KMS-11 (cell line): ENCODE results near the gene CD274.

Experiments
- H2AFZ ChIP-seq: fragments of 200-600 bp; sonication (generic); 2 replicates; pipeline ENCODE4 v1.6.1; 2016; ENCODE audit warnings: antibody characterized with exemption, mixed run types, low read depth
- H3K27ac ChIP-seq: fragments of 200-600 bp; sonication (generic); 2 replicates; pipeline ENCODE4 v1.6.1; 2016; ENCODE audit warnings: mild to moderate bottlenecking, mixed run types
- H3K27me3 ChIP-seq: fragments of 200-600 bp; sonication (generic); 2 replicates; pipeline ENCODE4 v1.6.1; 2017; ENCODE audit warnings: mild to moderate bottlenecking, low read depth, mixed run types, moderate library complexity; ENCODE audit not compliant: insufficient read depth
- H3K36me3 ChIP-seq: fragments of 200-600 bp; sonication (generic); 2 replicates; pipeline ENCODE4 v1.6.1; 2017; ENCODE audit warnings: mild to moderate bottlenecking, mixed run types; ENCODE audit not compliant: insufficient read depth
- H3K4me1 ChIP-seq: fragments of 200-600 bp; sonication (generic); 2 replicates; pipeline ENCODE4 v1.6.1; 2016; ENCODE audit warnings: mild to moderate bottlenecking, low read depth, mixed run types; ENCODE audit not compliant: poor library complexity, severe bottlenecking
- H3K4me2 ChIP-seq: fragments of 200-600 bp; sonication (generic); 2 replicates; pipeline ENCODE4 v1.7.0; 2016; ENCODE audit warnings: mild to moderate bottlenecking, mixed run types
- H3K4me3 ChIP-seq: fragments of 200-600 bp; sonication (generic); IDR thresholded peaks from 2 replicates; pipeline ENCODE4 v1.6.1; 2017; ENCODE audit warnings: low read depth, low read length, mixed read lengths; ENCODE audit not compliant: insufficient read depth
- H3K79me2 ChIP-seq: fragments of 200-600 bp; sonication (generic); 2 replicates; pipeline ENCODE4 v1.6.1; 2016; ENCODE audit warnings: low read depth, mixed run types; ENCODE audit not compliant: insufficient read depth
- H3K9ac ChIP-seq: fragments of 200-600 bp; sonication (generic); 2 replicates; pipeline ENCODE4 v1.6.1; 2016; ENCODE audit warnings: mild to moderate bottlenecking, mixed run types
- H4K20me1 ChIP-seq: fragments of 200-600 bp; sonication (generic); 2 replicates; pipeline ENCODE4 v1.6.1; 2016; ENCODE audit warnings: mild to moderate bottlenecking, mixed run types; ENCODE audit not compliant: insufficient read depth
- CTCF ChIP-seq: fragments of 200-600 bp; sonication (generic); conservative IDR thresholded peaks from 2 replicates; pipeline ENCODE4 v1.6.1; 2017; ENCODE audit warnings: low read depth, mild to moderate bottlenecking, antibody characterized with exemption, low read length, moderate library complexity, mixed read lengths

CD274 gene

GRCh38 chr9:5486988-5487387 lies 36.6 kb downstream of the CD274 start:
- peaks cover 6% of the 10 kb centered on the region for H3K4me1 ChIP-seq
- TF ChIP-seq CTCF, result no peak
- no peak overlapping the region for H3K4me3 ChIP-seq
- H3K36me3 ChIP-seq, result no peaks in the 10 kb centered on the region
- H4K20me1 ChIP-seq, result no peaks in the 10 kb centered on the region
- H3K79me2 ChIP-seq, result no peaks in the 10 kb centered on the region
- H3K27ac ChIP-seq, result no peak overlapping the region
- H2AFZ ChIP-seq, result no peak overlapping the region
- H3K4me2 ChIP-seq, result no peak overlapping the region
- H3K9ac ChIP-seq, result no peak overlapping the region
- H3K27me3 ChIP-seq, result no peaks in the 10 kb centered on the region

- H3K27ac ChIP-seq, result no peak overlapping the region
- no peak overlapping the region for H3K4me3 ChIP-seq
- H3K36me3 ChIP-seq, result no peaks in the 10 kb centered on the region
- no peak overlapping the region for H2AFZ ChIP-seq
- TF ChIP-seq CTCF, result no peak
- H3K4me2 ChIP-seq, result no peak overlapping the region
- no peak overlapping the region for H3K9ac ChIP-seq
- H3K4me1 ChIP-seq, result peaks cover 20% of the 10 kb centered on the region
- H3K27me3 ChIP-seq, result no peaks in the 10 kb centered on the region
- no peaks in the 10 kb centered on the region for H3K79me2 ChIP-seq
- H4K20me1 ChIP-seq, result no peaks in the 10 kb centered on the region
Observed at GRCh38 chr9:5488221-5489008, 38.1 kb downstream of the CD274 start.

- Histone ChIP-seq H3K4me2 (no peak overlapping the region), H3K79me2 (no peaks in the 10 kb centered on the region), H3K4me1 (peaks cover 35% of the 10 kb centered on the region), H2AFZ (no peak overlapping the region), H3K4me3 (no peak overlapping the region), H3K9ac (no peak overlapping the region), H4K20me1 (no peaks in the 10 kb centered on the region), H3K36me3 (no peaks in the 10 kb centered on the region), H3K27ac (no peak overlapping the region), H3K27me3 (no peaks in the 10 kb centered on the region)
- no peak for TF ChIP-seq CTCF
Observed at GRCh38 chr9:5489630-5490490, 39.5 kb downstream of the CD274 start.

- H3K79me2 ChIP-seq, result no peaks in the 10 kb centered on the region
- H3K4me1 ChIP-seq, result peaks cover 35% of the 10 kb centered on the region
- H3K27me3 ChIP-seq, result no peaks in the 10 kb centered on the region
- TF ChIP-seq CTCF, result no peak
- H3K27ac ChIP-seq, result peak overlapping the region; percentile 97
- peak overlapping the region; percentile 65 for H2AFZ ChIP-seq
- H3K4me3 ChIP-seq, result no peak overlapping the region
- H3K9ac ChIP-seq, result peak overlapping the region; percentile 80; the same call in 1 of the 2 replicates
- peak overlapping the region; percentile 80 for H3K4me2 ChIP-seq
- no peaks in the 10 kb centered on the region for H4K20me1 ChIP-seq
- no peaks in the 10 kb centered on the region for H3K36me3 ChIP-seq
Observed at GRCh38 chr9:5492965-5493678, 42.8 kb downstream of the CD274 start.
